Parathyroid adenoma (tissue), 2 donors: ENCODE results near the gene ST6GALNAC6.

ENCODE experiments used
- H2AFZ ChIP-seq: fragments of 300-600 bp; sonication (generic); one replicate; pipeline ENCODE4 v1.7.0; 2017; ENCODE audit warnings: antibody characterized with exemption, mild to moderate bottlenecking
- H3K27ac ChIP-seq: fragments of 300-600 bp; sonication (generic); one replicate; pipeline ENCODE4 v1.7.0; 2017
- H3K27me3 ChIP-seq: fragments of 300-600 bp; sonication (generic); one replicate; pipeline ENCODE4 v1.7.0; 2017; ENCODE audit warnings: low read length; ENCODE audit not compliant: control insufficient read depth, insufficient read depth
- H3K36me3 ChIP-seq: fragments of 300-600 bp; sonication (generic); one replicate; pipeline ENCODE4 v1.7.0; 2017; ENCODE audit warnings: low read length; ENCODE audit not compliant: control insufficient read depth, insufficient read depth
- H3K4me1 ChIP-seq: fragments of 300-600 bp; sonication (generic); one replicate; pipeline ENCODE4 v1.7.0; 2017; ENCODE audit warnings: control low read depth
- H3K4me2 ChIP-seq: fragments of 300-600 bp; sonication (generic); one replicate; pipeline ENCODE4 v1.7.0; 2017; ENCODE audit warnings: low read length
- H3K4me3 ChIP-seq: fragments of 300-600 bp; sonication (generic); one replicate; pipeline ENCODE4 v1.7.0; 2017; ENCODE audit warnings: low read depth, low read length
- H3K79me2 ChIP-seq: fragments of 300-600 bp; sonication (generic); one replicate; pipeline ENCODE4 v1.7.0; 2017; ENCODE audit warnings: control low read depth
- H3K9ac ChIP-seq: fragments of 300-600 bp; sonication (generic); one replicate; pipeline ENCODE4 v1.7.0; 2017; ENCODE audit warnings: mild to moderate bottlenecking
- H3K9me3 ChIP-seq: fragments of 300-600 bp; sonication (generic); one replicate; pipeline ENCODE4 v1.7.0; 2017; ENCODE audit warnings: low read length; ENCODE audit not compliant: control insufficient read depth
- TF ChIP-seq, protein P1 (sequence below): fragments of 300-600 bp; sonication (generic); IDR thresholded peaks from one replicate; pipeline ENCODE4 v1.7.0; 2017; ENCODE audit warnings: antibody characterized with exemption, mild to moderate bottlenecking
- donor health status: primary hyperparathyroidism.

Gene ST6GALNAC6

DNA sequence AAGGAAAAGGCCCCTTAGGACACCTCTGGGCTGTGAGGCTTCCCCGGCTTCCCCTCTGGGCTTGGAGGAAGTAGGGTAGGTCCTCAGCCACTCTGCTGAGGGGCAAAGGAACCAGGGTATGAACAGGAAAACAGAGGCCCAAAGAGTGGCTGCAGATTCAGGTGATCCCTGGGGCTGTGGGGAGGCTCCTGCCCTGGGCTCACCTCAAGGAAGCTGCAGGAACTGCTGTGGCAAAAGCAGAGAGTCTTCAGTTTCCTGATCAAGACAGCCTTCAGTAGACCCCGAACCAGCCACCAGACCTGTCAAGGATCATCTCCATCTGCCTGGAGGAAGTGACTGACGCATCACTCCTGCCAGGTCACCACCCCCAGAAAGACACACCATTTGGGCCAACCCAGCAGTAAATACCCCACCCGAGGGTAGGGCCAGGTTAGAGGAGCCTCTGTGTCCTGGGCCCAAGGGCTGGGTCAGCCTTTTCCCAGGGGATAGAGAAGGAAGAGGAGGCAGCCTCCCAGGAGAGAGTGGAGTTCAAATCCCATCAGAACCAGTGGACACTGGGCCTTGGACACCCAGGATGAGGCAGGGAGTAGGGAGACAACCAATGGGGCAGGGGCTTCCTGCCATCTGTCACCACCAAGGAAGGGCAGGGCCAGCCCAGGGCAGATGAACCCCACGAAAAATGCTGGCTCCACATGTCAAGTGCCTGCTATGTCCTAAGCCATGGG is 5.8 kb upstream of the ST6GALNAC6 start:
- no peaks in the 10 kb centered on the region for H3K4me1 ChIP-seq
- no peak overlapping the region for H2AFZ ChIP-seq
- no peaks in the 10 kb centered on the region for H3K9me3 ChIP-seq
- no peak overlapping the region for H3K4me3 ChIP-seq
- no peak overlapping the region for H3K4me2 ChIP-seq
- H3K9ac ChIP-seq, result no peak overlapping the region
- no peaks in the 10 kb centered on the region for H3K27me3 ChIP-seq
- TF ChIP-seq, protein P1, sequence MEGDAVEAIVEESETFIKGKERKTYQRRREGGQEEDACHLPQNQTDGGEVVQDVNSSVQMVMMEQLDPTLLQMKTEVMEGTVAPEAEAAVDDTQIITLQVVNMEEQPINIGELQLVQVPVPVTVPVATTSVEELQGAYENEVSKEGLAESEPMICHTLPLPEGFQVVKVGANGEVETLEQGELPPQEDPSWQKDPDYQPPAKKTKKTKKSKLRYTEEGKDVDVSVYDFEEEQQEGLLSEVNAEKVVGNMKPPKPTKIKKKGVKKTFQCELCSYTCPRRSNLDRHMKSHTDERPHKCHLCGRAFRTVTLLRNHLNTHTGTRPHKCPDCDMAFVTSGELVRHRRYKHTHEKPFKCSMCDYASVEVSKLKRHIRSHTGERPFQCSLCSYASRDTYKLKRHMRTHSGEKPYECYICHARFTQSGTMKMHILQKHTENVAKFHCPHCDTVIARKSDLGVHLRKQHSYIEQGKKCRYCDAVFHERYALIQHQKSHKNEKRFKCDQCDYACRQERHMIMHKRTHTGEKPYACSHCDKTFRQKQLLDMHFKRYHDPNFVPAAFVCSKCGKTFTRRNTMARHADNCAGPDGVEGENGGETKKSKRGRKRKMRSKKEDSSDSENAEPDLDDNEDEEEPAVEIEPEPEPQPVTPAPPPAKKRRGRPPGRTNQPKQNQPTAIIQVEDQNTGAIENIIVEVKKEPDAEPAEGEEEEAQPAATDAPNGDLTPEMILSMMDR, result no peak
- peak overlapping the region; percentile 47 for H3K27ac ChIP-seq
- no peaks in the 10 kb centered on the region for H3K36me3 ChIP-seq
- no peaks in the 10 kb centered on the region for H3K79me2 ChIP-seq

DNA sequence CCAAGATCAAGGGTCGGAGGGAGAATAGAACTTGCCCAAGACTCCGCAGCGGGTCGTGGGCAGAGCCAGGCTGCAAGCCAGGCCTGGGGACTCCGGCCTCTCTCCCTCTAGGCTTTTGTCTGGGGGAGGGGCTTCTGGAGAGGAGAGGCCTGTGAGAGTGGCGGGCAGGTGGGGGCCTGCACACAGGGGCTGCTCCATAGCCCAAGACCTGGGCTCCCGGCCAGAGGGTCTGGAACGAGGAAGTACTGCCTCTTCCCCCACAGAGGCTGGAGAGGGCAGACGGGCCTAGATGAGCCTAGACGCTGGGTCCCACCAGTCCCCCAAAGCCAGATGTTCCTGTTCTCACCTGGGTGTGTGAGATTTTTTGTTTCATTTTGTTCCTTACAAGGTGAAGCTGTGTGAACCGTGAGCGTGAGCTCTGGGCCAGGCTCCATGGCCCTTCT is 5.2 kb upstream of the ST6GALNAC6 start:
- no peak overlapping the region for H3K9ac ChIP-seq
- no peaks in the 10 kb centered on the region for H3K36me3 ChIP-seq
- H3K4me1 ChIP-seq, result peaks cover 3% of the 10 kb centered on the region
- H3K79me2 ChIP-seq, result no peaks in the 10 kb centered on the region
- no peak overlapping the region for H2AFZ ChIP-seq
- no peaks in the 10 kb centered on the region for H3K27me3 ChIP-seq
- no peak overlapping the region for H3K4me3 ChIP-seq
- TF ChIP-seq, protein P1, result no peak
- no peaks in the 10 kb centered on the region for H3K9me3 ChIP-seq
- H3K4me2 ChIP-seq, result no peak overlapping the region
- H3K27ac ChIP-seq, result peak overlapping the region; percentile 47

DNA sequence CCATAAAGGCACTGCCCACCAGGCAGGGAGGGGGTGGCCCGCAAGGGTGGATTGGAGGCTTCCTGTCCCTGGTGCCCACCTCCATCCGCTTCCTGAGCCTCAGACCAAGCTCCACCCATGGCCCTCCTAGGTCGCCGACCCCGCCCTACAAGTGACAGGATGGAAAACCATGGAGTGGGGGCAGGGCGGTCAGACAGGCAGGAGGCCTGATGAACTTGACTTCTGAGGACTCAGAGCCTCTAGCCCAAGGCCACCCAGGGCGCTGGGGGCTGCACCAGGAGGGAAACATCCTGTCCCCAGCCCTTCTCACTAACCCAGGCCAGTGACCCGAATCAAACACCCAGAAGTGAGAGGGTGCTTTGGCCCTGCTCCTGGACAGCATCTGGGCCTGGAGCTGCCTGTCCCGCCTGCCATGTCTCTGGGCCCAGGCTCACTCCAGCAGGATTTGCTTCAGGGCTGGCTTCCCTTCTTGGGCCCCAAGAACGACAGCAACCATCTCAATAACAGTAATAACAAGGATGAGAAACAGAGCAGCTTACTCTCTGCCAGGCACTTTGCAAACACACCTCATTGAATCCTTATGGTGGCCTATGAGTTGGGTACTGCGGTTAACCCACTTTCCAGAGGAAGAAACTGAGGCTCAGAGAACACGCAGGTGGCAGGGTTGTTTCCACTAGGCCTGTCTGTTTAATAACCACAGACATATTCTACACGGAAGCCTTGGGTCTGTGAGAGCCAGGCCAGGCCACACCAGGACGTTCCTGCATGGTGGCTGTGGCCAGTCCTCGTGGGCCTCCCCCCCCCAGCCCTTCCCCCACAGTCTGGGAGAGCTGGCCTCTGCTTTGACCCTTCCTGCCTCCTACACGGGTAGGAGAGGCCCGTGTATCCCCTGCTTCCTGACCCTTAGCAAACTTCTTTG is 4.4 kb upstream of the ST6GALNAC6 start:
- Histone ChIP-seq H3K4me2 (peak overlapping the region; percentile 7), H3K36me3 (no peaks in the 10 kb centered on the region), H3K4me1 (peaks cover 3% of the 10 kb centered on the region), H3K79me2 (no peaks in the 10 kb centered on the region), H2AFZ (no peak overlapping the region), H3K4me3 (no peak overlapping the region), H3K27me3 (no peaks in the 10 kb centered on the region), H3K9me3 (no peaks in the 10 kb centered on the region), H3K27ac (peak overlapping the region; percentile 47), H3K9ac (no peak overlapping the region)
- TF ChIP-seq, protein P1, result no peak

DNA sequence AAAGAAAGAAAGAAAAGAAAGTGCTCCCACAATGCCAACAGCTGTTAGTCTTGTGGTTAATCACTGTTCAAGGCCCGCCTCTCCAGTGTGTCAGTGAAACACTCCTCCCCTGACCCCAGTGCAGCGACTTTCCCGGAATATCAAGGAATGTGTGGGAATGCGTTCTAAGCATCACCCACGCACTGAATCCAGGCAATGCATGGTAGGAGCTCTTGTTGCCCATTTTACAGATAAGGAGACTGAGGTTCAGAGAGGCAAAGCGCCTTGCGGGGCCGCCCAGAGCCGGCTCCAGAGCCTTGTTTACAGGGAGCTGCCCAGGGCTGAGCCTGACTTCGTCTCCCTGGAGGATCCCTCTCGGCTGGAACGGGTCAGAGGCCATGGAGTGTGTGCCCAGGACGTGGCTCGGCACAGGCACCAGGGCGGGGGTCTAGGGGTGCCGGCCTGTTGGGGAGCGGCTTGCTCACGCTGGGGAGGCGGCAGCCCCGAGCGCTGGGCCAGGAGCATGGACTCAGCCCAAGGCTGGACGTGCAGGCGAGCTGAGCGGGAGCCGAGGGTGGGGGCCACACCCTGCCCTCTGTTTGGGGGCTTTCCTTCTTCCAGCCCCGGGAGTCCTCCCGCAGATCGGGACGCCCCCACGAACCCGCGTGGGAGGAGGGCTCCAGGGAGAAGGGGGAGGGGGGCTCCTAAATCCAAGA is 823 bp downstream of the ST6GALNAC6 start:
- Histone ChIP-seq H3K36me3 (no peaks in the 10 kb centered on the region), H3K27me3 (no peaks in the 10 kb centered on the region), H3K79me2 (no peaks in the 10 kb centered on the region), H3K4me3 (peak overlapping the region; percentile 88), H3K4me1 (peaks cover 3% of the 10 kb centered on the region), H3K27ac (peak overlapping the region; percentile 68), H3K4me2 (peak overlapping the region; percentile 94), H2AFZ (peak overlapping the region; percentile 73), H3K9ac (no peak overlapping the region), H3K9me3 (no peaks in the 10 kb centered on the region)
- TF ChIP-seq, protein P1, result no peak
